MM.1S (cell line): Measurements from ENCODE around the gene TEX2.

Experiments
- DNase-seq: peaks from one replicate; pipeline ENCODE4 v3.0.0-alpha.2; 2015
- H2AFZ ChIP-seq: fragments of 300-600 bp; sonication (generic); 2 replicates; pipeline ENCODE4 v1.6.0; 2016; ENCODE audit warnings: antibody characterized with exemption, low read length
- H3F3A ChIP-seq: fragments of 300-600 bp; sonication (generic); 2 replicates; pipeline ENCODE4 v1.6.1; 2016; ENCODE audit warnings: mild to moderate bottlenecking, antibody characterized with exemption, low read length, moderate library complexity, mixed read lengths; ENCODE audit not compliant: insufficient read depth
- H3K27ac ChIP-seq: fragments of 300-600 bp; sonication (generic); 2 replicates; pipeline ENCODE4 v1.5.1; 2016; ENCODE audit warnings: mild to moderate bottlenecking, low read length
- H3K27me3 ChIP-seq: fragments of 300-600 bp; sonication (generic); replicated peaks from 2 replicates; pipeline ENCODE4 v1.6.0; 2016; ENCODE audit warnings: low read length; ENCODE audit not compliant: insufficient read depth
- H3K36me3 ChIP-seq: fragments of 300-600 bp; sonication (generic); replicated peaks from 2 replicates; pipeline ENCODE4 v1.6.1; 2016; ENCODE audit warnings: mild to moderate bottlenecking, low read length, mixed read lengths; ENCODE audit not compliant: insufficient read depth
- H3K4me1 ChIP-seq: fragments of 300-600 bp; sonication (generic); 2 replicates; pipeline ENCODE4 v1.6.1; 2016; ENCODE audit warnings: low read length, mixed read lengths
- H3K4me2 ChIP-seq: fragments of 300-600 bp; sonication (generic); 2 replicates; pipeline ENCODE4 v1.6.0; 2016; ENCODE audit warnings: low read depth, low read length
- H3K4me3 ChIP-seq: fragments of 300-600 bp; sonication (generic); 2 replicates; pipeline ENCODE4 v1.5.1; 2016; ENCODE audit warnings: low read length, mixed read lengths
- H3K79me2 ChIP-seq: fragments of 300-600 bp; sonication (generic); 2 replicates; pipeline ENCODE4 v1.6.1; 2016; ENCODE audit warnings: mixed run types, low read length, mixed read lengths
- H3K9ac ChIP-seq: fragments of 300-600 bp; sonication (generic); 2 replicates; pipeline ENCODE4 v1.6.1; 2016; ENCODE audit warnings: low read length, mixed read lengths
- H3K9me2 ChIP-seq: fragments of 300-600 bp; sonication (generic); replicated peaks from 2 replicates; pipeline ENCODE4 v1.6.1; 2016; ENCODE audit warnings: mild to moderate bottlenecking, low read length, mixed read lengths; ENCODE audit not compliant: insufficient read depth
- H3K9me3 ChIP-seq: fragments of 300-600 bp; sonication (generic); replicated peaks from 2 replicates; pipeline ENCODE4 v1.6.1; 2016; ENCODE audit warnings: mild to moderate bottlenecking, low read length, mixed read lengths; ENCODE audit not compliant: insufficient read depth
- H4K20me1 ChIP-seq: fragments of 300-600 bp; sonication (generic); 2 replicates; pipeline ENCODE4 v1.6.1; 2016; ENCODE audit warnings: mild to moderate bottlenecking, low read length, moderate library complexity, mixed read lengths; ENCODE audit not compliant: insufficient read depth
- CTCF ChIP-seq: fragments of 300-600 bp; sonication (generic); IDR thresholded peaks from 2 replicates; pipeline ENCODE4 v1.5.1; 2016; ENCODE audit warnings: antibody characterized with exemption, low read length, mixed read lengths
- EZH2 ChIP-seq: fragments of 300-600 bp; sonication (generic); optimal IDR thresholded peaks from 2 replicates; pipeline ENCODE3; 2017; ENCODE audit warnings: low read depth, mild to moderate bottlenecking, antibody characterized with exemption, low read length, mixed read lengths
- EZH2phosphoT487 ChIP-seq: fragments of 300-600 bp; sonication (generic); IDR thresholded peaks from 2 replicates; pipeline ENCODE4 v1.6.1; 2018; ENCODE audit warnings: antibody characterized with exemption, low read length

TEX2 gene

DNA sequence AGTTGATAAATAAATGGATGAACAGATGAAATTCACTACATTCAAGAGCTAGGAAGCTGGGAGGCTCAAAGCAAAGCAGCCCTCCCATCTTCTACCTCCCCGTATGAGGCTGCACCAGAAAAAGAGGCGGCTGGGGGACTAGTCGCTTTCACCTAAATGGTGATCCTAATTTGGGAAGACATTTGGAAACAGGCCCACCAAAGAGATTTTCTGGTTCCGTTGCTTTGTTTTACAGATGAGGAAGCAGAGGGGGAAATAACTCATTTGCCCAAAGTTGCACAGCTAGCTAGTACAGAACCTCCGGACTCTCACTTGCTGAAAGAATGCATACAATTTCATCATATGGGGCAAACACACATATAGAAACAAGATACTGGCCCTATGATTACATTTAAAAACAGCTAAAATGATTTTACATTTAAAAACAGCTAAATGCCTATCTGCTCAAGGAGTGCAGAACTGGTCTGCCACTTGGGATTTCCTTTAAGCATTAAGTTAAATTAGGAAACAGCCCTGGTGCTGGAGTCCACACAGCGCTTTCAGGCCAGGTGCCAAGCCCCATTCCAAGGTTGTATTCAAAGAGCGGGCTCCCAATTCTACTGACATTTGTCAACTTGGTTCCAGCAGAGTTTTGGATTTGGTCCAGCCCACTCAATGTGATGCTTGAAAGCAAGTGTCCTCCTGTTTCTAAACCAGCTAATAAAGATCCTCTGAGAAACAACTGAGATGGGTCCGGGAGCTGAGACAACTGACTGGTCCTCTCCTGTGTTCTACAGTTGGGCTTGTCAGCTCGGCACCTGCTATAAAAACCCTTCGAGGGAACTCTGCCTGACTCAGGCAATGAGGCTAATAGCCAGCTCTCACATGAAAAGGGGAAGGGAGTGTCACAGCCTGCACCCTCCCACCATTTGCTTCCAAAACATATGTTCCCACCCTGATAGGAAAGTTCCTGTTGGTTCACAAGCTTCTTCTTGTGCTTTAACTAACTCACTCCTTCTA, 144.8 kb downstream of the TEX2 start:
- Histone ChIP-seq H3K9ac (no peak overlapping the region), H3K9me2 (no peaks in the 10 kb centered on the region), H3K36me3 (peaks cover 10% of the 10 kb centered on the region; the same call in 1 of the 2 replicates), H3K9me3 (no peaks in the 10 kb centered on the region), H3F3A (peaks cover 63% of the 10 kb centered on the region), H4K20me1 (peaks cover 4% of the 10 kb centered on the region; the same call in 1 of the 2 replicates), H3K4me2 (no peak overlapping the region), H3K4me3 (no peak overlapping the region), H2AFZ (no peak overlapping the region), H3K27ac (no peak overlapping the region), H3K27me3 (no peaks in the 10 kb centered on the region), H3K4me1 (peaks cover 56% of the 10 kb centered on the region), H3K79me2 (peaks cover 95% of the 10 kb centered on the region)
- TF ChIP-seq EZH2phosphoT487 (no peak), EZH2 (no peak), CTCF (no peak)
- no peak for DNase-seq

GRCh38 chr17:64115822-64116534, 147.1 kb downstream of the TEX2 start:
- no peak overlapping the region; the same call in 1 of the 2 replicates for H3K27ac ChIP-seq
- TF ChIP-seq EZH2phosphoT487 (no peak), EZH2 (no peak), CTCF (no peak)
- H3F3A ChIP-seq = peaks cover 54% of the 10 kb centered on the region
- peaks cover 4% of the 10 kb centered on the region; the same call in 1 of the 2 replicates for H4K20me1 ChIP-seq
- H3K36me3 ChIP-seq = peaks cover 17% of the 10 kb centered on the region; the same call in 1 of the 2 replicates
- H3K27me3 ChIP-seq = no peaks in the 10 kb centered on the region
- DNase-seq = no peak
- peaks cover 100% of the 10 kb centered on the region for H3K79me2 ChIP-seq
- no peaks in the 10 kb centered on the region for H3K9me3 ChIP-seq
- no peaks in the 10 kb centered on the region for H3K9me2 ChIP-seq
- peaks cover 54% of the 10 kb centered on the region for H3K4me1 ChIP-seq
- H3K4me3 ChIP-seq = no peak overlapping the region
- no peak overlapping the region for H3K4me2 ChIP-seq
- H2AFZ ChIP-seq = no peak overlapping the region
- no peak overlapping the region for H3K9ac ChIP-seq

DNA sequence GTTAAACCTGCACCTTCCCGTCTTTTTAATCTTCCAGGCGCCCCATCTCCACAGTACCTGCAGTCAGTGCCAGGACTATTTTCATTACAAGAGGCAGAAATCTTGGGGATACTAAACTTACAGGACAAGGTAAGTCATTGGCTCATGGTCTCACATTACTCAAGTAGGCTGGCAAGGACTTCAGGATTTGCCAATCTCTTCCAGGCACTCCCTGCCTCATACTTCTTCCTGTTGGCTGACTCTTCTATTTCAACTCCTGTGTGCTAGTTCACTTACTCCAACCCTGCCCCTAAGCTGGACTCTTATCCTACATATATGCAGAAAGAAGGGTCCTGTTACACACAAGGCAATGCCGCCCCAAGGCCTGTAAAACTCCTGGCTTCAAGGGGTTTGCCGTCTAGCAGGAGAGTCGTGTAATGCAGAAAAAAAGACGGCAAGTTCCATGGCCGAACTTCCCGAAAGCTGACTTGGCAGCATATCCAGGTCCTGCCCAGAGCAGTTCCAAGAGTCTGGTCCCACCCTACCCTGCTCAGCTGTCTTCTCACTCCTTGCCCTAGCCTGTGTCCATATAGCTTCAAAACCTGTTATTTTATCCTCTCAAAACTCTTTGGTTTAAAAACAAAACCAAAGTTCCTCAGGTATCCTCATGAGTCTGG, 147.9 kb downstream of the TEX2 start:
- Histone ChIP-seq H3F3A (peaks cover 54% of the 10 kb centered on the region), H3K4me1 (peaks cover 53% of the 10 kb centered on the region), H3K27ac (no peak overlapping the region; the same call in 1 of the 2 replicates), H3K36me3 (peaks cover 17% of the 10 kb centered on the region; the same call in 1 of the 2 replicates), H3K4me2 (no peak overlapping the region), H3K27me3 (no peaks in the 10 kb centered on the region), H4K20me1 (peaks cover 4% of the 10 kb centered on the region; the same call in 1 of the 2 replicates), H3K4me3 (no peak overlapping the region), H3K79me2 (peaks cover 100% of the 10 kb centered on the region), H3K9me2 (no peaks in the 10 kb centered on the region), H3K9ac (no peak overlapping the region), H2AFZ (no peak overlapping the region), H3K9me3 (no peaks in the 10 kb centered on the region)
- no peak for DNase-seq
- no peak for TF ChIP-seq EZH2
- no peak for TF ChIP-seq EZH2phosphoT487
- TF ChIP-seq CTCF = no peak
